CD4-positive, alpha-beta T cell treated with Interleukin-15 for 1 hour (primary cell): ENCODE data around the gene ELL3.
"Not testable (repeated sequence)": the region's sequence is repeated elsewhere in the genome, so short reads cannot be mapped to it uniquely, and the experiment has no call there.

Experiments used
- DNase-seq: peaks from one replicate; pipeline ENCODE4 v3.0.0-alpha.2; 2020

ELL3 gene

DNA sequence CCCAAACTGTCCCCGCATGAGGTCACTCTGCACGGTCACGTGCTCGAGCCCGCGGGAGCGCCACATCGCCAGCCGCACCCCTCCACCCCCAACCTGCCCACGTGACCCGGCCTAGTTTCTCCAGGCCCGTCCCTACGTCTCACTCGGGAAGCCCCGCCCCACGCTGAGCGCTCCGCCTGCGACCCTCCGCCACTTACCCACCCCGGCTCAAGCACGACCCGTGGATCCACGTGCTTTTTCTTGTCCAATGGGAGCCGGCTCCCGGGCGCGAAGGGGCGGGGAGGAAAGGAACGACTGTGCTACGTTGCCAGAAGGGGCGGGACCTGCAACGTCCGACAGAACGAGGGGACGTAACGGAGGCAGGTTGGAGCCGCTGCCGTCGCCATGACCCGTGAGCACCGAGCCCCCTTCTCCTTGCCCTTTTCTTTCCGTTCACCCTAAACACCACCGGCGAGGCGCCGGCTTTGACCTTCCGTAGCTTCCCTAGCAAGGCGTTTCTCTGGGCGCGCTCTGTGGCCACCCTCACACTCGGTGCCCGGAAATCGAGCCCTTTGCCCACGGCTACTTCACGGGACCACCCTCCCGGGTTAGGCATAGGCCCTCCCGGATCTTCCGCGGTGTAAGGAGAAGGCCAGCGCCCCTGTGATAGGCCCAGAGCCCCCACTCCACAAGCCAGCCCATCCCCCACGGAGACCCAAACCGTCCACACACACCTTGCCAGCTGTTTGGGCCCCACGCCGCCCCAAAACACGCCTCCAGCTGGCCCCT, 15.4 kb upstream of the ELL3 start, which contains the start of gene SERF2:
SERF2 (plus strand) TSS at position 328 of the 768 bp plus-strand sequence; CDS start at position 385, 57 bp downstream.
- peak; percentile 100 for DNase-seq

- DNase-seq: no peak
Observed at GRCh38 chr15:43789409-43789808, 12.6 kb upstream of the ELL3 start.

- DNase-seq: no peak
Observed at GRCh38 chr15:43779016-43779415, 2.2 kb upstream of the ELL3 start.

- DNase-seq: peak; percentile 81
Observed at GRCh38 chr15:43777267-43777914, 625 bp upstream of the ELL3 start.

GRCh38 chr15:43776101-43776717, 557 bp downstream of the ELL3 start:
- DNase-seq: peak; percentile 85

DNA sequence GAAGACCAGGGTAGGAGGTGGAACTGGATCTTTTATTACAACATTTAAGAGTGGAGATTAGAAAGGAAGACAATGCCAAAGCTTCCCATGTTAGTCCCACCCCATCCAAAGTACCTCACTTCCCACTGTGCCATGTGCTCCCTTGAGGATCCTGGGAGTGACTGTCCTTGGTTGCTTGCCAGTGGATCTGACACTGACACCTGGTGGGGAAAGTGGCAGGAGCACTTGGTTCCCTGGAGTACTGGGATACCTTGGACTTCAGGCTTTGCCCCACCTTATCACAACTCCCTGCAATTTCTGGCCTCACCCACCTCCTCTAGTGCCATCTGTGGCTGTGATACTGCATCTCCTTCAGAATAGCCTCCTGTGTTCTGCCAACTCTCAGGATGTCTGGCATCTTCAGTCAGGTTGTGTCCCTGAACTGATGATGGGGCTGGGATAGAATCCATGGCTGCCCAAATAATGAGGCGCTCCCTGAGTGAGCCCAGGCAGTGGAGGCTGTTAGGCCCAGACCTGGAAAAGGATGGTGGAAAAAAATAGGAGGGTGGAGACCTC, 1.3 kb downstream of the ELL3 start:
- DNase-seq: no peak

GRCh38 chr15:43774062-43774461, 2.7 kb downstream of the ELL3 start:
- DNase-seq: no peak

- DNase-seq: no peak
Observed at GRCh38 chr15:43772624-43773023, 4.1 kb downstream of the ELL3 start.

- DNase-seq: no peak
Observed at GRCh38 chr15:43771816-43772215, 5.0 kb downstream of the ELL3 start.

DNA sequence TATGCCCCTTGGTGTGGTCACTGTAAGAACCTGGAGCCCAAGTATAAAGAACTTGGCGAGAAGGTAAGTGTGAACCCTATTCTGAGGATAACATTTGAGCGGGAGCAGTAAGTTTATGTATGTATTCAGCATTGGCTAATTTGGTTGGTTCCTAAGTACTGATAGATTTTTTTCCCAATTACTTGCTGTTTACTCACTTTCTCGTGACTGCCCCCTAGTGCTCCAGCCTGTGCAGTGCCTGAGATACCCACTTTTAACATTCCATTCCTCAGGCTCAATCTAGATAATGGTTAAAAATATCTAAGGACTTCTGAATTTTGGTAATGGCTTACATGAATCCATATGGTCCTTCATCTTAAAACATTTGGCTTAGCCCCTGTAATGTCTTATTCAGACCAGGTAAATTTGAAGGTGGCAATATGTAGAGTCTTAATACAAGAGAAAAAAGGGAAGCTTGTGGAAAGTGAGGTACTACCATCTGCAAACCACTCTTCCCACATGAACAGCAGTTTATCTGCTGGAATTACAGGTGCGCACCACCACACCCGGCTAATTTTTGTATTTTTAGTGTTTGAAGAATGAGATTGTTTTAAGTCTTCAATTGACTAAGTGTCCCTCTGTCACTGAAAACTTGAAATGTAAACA, 7.1 kb downstream of the ELL3 start:
- peak; percentile 48 for DNase-seq

DNA sequence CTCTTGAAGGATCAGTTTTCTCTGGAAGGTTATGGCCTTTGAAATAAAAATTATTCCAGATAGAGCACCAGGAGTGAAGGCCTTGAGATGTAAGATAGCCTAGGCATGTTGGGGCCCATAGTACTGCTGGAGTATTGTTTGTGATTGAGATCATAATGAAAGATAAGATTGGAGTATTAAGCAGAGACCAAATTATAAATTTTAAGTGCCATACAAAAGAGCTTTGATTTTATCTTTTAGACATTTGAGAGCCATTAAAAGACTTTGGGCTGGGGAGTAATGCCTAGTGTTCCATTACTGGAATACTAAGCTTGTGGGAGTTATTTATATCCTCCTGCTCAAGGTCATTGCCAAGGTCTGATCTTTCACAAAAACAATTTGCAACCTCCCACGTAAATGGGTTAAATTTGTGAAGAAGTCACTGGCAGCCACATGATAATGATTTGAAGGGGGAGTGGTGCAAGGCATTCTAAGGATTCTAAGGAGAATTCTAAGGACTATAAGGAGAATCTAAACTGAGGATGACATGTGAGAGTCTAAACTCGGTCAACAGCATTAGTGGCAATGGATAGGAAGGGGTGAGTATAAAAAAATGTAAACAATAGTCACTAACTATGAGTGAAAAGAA, 12.8 kb downstream of the ELL3 start:
- DNase-seq: no peak

DNA sequence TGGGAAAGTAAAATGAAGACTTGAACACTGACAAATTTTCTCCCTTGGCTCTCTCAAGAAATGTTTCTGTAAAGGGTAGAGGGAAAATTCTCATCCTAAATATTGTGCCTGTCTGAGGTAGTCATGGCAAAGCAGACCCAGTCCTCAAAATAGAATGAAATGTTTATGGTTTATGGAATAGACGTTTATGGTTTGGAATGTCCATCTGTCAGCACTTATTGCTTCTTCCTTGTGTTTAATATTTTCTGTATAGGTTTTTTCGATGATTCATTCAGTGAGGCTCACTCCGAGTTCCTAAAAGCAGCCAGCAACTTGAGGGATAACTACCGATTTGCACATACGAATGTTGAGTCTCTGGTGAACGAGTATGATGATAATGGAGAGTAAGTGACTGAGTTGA, 13.9 kb downstream of the ELL3 start:
- no peak for DNase-seq

- DNase-seq: no peak
Observed at GRCh38 chr15:43751885-43752284, 24.9 kb downstream of the ELL3 start.

GRCh38 chr15:43749690-43750345, 26.9 kb downstream of the ELL3 start:
- peak; percentile 60 for DNase-seq

DNA sequence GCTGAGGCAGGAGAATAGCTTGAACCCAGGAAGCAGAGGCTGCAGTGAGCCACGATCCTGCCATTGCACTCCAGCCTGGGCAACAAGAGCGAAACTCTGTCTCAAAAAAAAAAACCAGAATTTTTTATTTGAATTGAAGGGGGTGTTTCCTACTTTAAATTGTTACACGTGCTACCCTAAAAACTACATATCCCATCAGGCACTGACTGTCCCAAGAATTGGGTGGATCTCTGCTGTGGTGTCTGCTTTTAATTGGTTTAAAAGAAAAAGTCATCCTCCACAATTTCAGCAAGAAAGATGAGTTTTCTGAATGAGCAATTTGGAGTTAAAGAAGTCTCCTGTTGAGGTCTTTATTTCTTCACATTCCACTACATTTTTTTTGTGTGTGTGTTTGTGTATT, 28.4 kb downstream of the ELL3 start:
- no peak for DNase-seq

GRCh38 chr15:43746903-43747309, 29.9 kb downstream of the ELL3 start:
- DNase-seq: peak; percentile 57

DNA sequence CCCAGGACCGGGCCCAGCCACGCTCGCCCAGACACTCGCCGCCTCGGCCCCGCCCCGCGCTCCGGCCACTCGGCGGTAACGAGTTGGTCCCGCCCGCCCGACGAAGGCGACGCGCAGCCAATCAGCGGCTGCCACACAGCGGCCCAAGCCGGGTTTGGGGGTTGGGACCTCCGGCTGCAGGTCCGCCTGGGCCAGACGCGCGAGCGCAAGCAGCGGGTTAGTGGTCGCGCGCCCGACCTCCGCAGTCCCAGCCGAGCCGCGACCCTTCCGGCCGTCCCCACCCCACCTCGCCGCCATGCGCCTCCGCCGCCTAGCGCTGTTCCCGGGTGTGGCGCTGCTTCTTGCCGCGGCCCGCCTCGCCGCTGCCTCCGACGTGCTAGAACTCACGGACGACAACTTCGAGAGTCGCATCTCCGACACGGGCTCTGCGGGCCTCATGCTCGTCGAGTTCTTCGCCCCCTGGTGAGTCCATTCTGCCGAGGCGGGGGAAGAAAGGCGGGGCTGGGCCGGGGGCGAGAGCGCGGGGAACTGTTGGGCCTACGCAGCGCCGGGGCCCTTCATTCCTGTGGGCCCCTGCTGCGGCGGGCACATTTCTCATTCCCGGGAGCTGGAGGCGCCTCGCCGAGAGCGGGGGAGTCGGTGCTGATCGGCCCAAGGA, 30.4 kb downstream of the ELL3 start, which contains the start of gene PDIA3:
PDIA3 (plus strand) TSS at position 194 of the 658 bp plus-strand sequence; CDS start at position 296, 102 bp downstream.
- DNase-seq: peak; percentile 90

GRCh38 chr15:43735416-43735815, 41.4 kb downstream of the ELL3 start:
- no peak for DNase-seq

DNA sequence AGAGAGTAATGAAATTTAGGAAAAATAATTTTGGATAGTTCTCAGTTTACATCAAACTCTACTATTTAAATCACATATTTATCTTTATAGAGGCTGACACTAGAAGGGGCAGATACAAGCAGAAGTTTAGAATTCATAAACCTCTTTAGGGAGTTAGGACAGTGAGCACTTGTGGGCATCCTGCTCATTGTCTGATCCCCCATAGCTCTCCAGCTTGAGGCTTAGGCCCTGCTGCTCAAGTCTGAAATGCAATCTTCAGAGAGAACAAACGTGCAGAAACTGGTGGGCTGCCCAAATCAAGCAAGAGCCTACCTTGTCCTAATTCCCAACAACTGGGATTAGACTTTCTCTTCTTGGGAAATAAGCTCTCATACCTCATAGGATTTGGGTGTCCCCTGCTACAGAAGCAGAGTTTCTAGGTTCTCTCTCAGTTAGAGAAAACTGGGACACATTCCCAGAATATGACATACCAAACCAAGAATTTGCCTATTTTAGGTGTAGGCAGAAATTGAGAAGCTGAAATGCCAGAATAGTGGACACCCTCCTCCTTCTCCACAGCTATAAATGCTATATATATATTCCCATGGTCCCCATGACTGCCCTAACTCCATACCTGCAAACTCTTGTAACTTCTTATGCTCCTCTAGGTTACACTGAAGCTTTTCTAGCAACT, 48.6 kb downstream of the ELL3 start:
- DNase-seq: not testable (repeated sequence)

- not testable (repeated sequence) for DNase-seq
Observed at GRCh38 chr15:43726306-43726705, 50.5 kb downstream of the ELL3 start.

DNA sequence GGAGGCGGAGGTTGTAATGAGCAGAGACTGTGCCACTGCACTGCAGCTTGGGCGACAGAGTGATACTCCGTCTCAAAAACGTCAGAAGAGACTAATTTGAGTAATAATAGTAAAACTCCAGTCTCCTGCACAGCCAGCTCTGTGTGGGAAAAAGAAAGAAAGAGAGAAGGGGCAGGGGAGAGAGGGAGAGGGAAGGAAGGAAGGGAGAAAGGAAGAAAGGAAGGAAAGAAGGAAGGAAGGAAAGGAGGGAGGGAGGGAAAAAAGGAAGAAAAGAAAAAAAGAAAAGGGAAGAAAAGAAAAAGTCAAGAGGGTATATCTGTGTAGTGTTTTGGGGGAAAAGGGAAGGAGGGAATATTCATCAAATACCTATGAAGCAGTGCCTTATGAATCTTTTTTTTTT, 53.6 kb downstream of the ELL3 start:
- DNase-seq: no peak
